ENCODE data around the gene E2F4.

Gene E2F4

GRCh38 chr16:67191995-67192681 is at the start of gene E2F4:
TSS of gene E2F4 (plus strand) at chr16:67192155. CDS start at chr16:67192228, 73 bp downstream.
- DNase-seq, result no peak

- DNase-seq, result no peak
Measured at GRCh38 chr16:67142342-67142741, 49.6 kb upstream of the E2F4 start.

- DNase-seq, result no peak
Measured at GRCh38 chr16:67144943-67145342, 47.0 kb upstream of the E2F4 start.

- DNase-seq, result no peak
Measured at GRCh38 chr16:67145746-67146145, 46.2 kb upstream of the E2F4 start.

GRCh38 chr16:67146523-67147357 is 45.2 kb upstream of the E2F4 start:
- no peak for DNase-seq

GRCh38 chr16:67147437-67148140 is 44.4 kb upstream of the E2F4 start:
- DNase-seq, result no peak

- no peak for DNase-seq
Measured at GRCh38 chr16:67148221-67148620, 43.7 kb upstream of the E2F4 start.

GRCh38 chr16:67148656-67149275 is 43.2 kb upstream of the E2F4 start:
- no peak for DNase-seq

GRCh38 chr16:67149276-67150046 is 42.5 kb upstream of the E2F4 start:
- no peak for DNase-seq

- no peak for DNase-seq
Measured at GRCh38 chr16:67150047-67150832, 41.7 kb upstream of the E2F4 start.

GRCh38 chr16:67150833-67151396 is 41.0 kb upstream of the E2F4 start, which contains the start of gene B3GNT9:
TSS of gene B3GNT9 (minus strand) at chr16:67150998. CDS start at chr16:67150485, 513 bp downstream.
- no peak for DNase-seq

- DNase-seq, result no peak
Measured at GRCh38 chr16:67151431-67152097, 40.4 kb upstream of the E2F4 start.

- no peak for DNase-seq
Measured at GRCh38 chr16:67154578-67155294, 37.2 kb upstream of the E2F4 start.

- DNase-seq, result no peak
Measured at GRCh38 chr16:67155295-67156142, 36.4 kb upstream of the E2F4 start.

GRCh38 chr16:67156143-67156844 is 35.7 kb upstream of the E2F4 start:
- no peak for DNase-seq

GRCh38 chr16:67157106-67157748 is 34.7 kb upstream of the E2F4 start:
- no peak for DNase-seq

- no peak for DNase-seq
Measured at GRCh38 chr16:67157892-67158635, 33.9 kb upstream of the E2F4 start.
